HG02885 (cell line): ENCODE measurements around the gene PTPRR.
"Not testable (repeated sequence)": the region's sequence is repeated elsewhere in the genome, so short reads cannot be mapped to it uniquely, and the experiment has no call there.

Experiments used
- ATAC-seq: cut with Tn5 transposase; IDR thresholded peaks from one replicate; pipeline ENCODE4 v1.9.1; 2021; ENCODE audit warnings: mild to moderate bottlenecking; ENCODE audit not compliant: unreplicated experiment, poor library complexity

PTPRR gene

GRCh38 chr12:70807993-70808392, 112.5 kb downstream of the PTPRR start:
- ATAC-seq: not testable (repeated sequence)

GRCh38 chr12:70806827-70807226, 113.7 kb downstream of the PTPRR start:
- ATAC-seq: no peak

GRCh38 chr12:70806043-70806442, 114.5 kb downstream of the PTPRR start:
- no peak for ATAC-seq

- no peak for ATAC-seq
Measured at GRCh38 chr12:70798016-70798783, 122.3 kb downstream of the PTPRR start.

GRCh38 chr12:70796989-70797388, 123.5 kb downstream of the PTPRR start:
- no peak for ATAC-seq

GRCh38 chr12:70795608-70796007, 124.9 kb downstream of the PTPRR start:
- ATAC-seq: no peak

GRCh38 chr12:70794131-70794530, 126.4 kb downstream of the PTPRR start:
- ATAC-seq: no peak

- ATAC-seq: no peak
Measured at GRCh38 chr12:70788774-70789173, 131.8 kb downstream of the PTPRR start.

GRCh38 chr12:70787612-70788011, 132.9 kb downstream of the PTPRR start:
- no peak for ATAC-seq

GRCh38 chr12:70785896-70786295, 134.6 kb downstream of the PTPRR start:
- no peak for ATAC-seq

GRCh38 chr12:70784042-70784668, 136.4 kb downstream of the PTPRR start:
- no peak for ATAC-seq

- no peak for ATAC-seq
Measured at GRCh38 chr12:70783455-70783854, 137.1 kb downstream of the PTPRR start.

- no peak for ATAC-seq
Measured at GRCh38 chr12:70779250-70779649, 141.3 kb downstream of the PTPRR start.

GRCh38 chr12:70774055-70774454, 146.5 kb downstream of the PTPRR start:
- no peak for ATAC-seq

GRCh38 chr12:70772836-70773235, 147.7 kb downstream of the PTPRR start:
- ATAC-seq: no peak

GRCh38 chr12:70771581-70771980, 149.0 kb downstream of the PTPRR start:
- ATAC-seq: no peak

GRCh38 chr12:70763666-70764065, 156.9 kb downstream of the PTPRR start:
- ATAC-seq: no peak

- ATAC-seq: no peak
Measured at GRCh38 chr12:70762000-70762399, 158.5 kb downstream of the PTPRR start.

GRCh38 chr12:70759161-70759918, 161.2 kb downstream of the PTPRR start:
- ATAC-seq: no peak

GRCh38 chr12:70758494-70758845, 162.1 kb downstream of the PTPRR start:
- no peak for ATAC-seq

GRCh38 chr12:70757830-70758493, 162.6 kb downstream of the PTPRR start:
- ATAC-seq: no peak
